HG03108 (cell line): ENCODE measurements around the gene KHDC4.

Source experiments
- ATAC-seq: cut with Tn5 transposase; IDR thresholded peaks from one replicate; pipeline ENCODE4 v1.9.1; 2021; ENCODE audit warnings: moderate library complexity; ENCODE audit not compliant: unreplicated experiment

KHDC4 gene

DNA sequence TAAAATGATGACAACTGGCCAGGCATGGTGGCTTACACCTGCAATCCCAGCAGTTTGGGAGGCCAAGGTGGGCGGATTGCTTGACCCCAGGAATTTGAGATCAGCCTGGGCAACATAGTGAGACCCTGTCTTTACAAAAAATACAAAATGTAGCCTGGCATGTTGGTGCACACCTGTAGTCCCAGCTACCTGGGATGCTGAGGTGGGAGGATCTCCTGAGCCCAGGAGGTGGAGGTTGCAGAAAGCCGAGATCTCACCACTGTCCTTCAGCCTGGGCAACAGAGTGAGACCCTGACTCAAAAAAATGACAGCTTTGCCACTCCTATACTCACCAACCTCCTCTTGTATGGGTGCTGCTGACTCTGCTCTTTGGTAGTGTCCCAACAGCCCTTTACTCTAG, 56.3 kb downstream of the KHDC4 start:
- no peak for ATAC-seq

DNA sequence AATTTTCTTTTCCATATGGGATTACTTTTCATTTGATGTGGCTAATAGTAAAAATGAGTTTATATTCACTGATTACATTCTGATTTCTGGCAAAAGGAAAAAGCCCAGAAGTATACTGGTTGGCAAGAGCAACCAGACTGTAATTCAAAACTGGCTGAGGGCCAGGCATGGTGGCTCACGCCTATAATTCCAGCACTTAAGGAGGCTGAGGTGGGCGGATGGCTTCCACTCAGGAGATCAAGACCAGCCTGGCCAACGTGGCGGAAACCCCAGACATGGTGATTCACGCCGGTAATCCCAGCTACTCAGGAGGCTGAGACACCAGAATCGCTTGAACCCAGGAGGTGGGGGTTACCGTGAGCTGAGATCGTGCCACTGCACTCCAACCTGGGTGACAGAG, 60.4 kb downstream of the KHDC4 start:
- ATAC-seq = no peak

DNA sequence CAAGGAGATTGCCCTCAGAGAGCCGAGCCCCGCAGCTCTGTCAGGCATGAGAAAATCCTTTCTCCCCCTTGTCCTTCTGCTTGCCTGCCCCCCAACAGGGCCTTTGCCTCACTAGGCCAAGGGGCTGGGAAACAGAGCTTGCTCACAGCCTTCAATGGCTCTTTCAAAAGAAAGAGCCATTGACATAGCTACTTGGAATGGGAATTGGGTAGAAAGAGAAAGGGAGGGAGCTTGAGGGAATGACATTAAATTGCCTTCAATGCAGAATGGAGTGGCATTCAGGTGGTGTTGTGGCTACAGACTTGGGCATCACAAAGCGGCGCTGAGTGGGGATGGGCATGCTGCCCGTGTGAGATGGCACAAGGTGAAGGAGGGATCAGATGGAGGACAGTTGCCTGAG, 61.7 kb downstream of the KHDC4 start:
- no peak for ATAC-seq

DNA sequence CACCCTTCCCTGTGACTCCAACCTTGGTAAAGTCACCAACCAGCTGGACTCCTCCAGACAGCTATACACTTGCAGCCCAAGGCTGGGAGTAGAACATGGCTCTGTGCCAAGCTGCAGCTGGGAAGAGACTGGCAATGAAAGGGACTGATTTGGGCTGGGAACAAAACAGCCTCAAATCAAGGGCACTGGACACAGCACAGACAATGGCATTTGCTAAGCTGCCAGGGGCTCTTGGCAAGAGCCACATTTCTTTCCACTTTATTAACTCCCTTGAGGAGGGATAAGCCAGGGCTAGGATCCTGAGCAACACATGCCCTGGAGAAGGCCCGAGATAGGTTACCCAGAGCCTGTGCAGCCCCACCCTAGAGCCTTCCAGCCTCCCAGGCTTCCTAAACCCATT, 62.8 kb downstream of the KHDC4 start:
- no peak for ATAC-seq

DNA sequence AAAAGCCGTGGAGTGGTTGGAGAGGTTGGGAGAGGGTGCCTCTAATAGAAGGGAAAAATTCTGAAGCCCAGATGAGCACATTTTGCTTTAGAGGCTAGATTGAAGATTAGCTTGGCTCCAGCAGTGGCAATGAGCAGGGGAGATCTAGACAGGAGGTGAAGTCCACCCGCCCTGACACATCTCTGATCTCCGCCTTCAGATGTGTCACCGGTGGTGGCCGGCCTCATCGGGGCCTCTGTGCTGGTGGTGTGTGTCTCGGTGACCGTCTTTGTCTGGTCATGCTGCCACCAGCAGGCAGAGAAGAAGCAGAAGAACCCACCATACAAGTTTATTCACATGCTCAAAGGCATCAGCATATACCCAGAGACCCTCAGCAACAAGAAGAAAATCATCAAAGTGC, 66.4 kb downstream of the KHDC4 start:
- ATAC-seq = no peak

DNA sequence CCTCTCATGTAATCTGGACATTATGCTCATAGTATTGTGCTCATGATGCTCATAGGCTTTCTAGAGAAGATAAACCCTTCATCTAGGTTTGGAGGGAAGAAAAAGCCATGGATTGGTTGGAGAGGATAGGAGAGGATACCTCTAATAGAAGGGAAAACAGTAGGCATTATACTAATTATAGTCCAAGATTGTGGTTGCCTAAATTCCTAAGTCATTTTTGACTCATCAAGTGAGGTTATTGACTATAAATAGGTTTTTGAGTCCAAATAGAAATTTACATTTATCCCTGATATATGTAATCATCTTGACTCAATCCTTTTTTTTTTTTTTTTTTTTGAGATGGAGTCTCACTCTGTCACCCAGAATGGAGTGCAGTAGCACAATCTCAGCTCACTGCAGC, 69.8 kb downstream of the KHDC4 start:
- no peak for ATAC-seq
